GM13976 (cell line): ENCODE data around the gene IFT80.
"Not testable (repeated sequence)": the region's sequence is repeated elsewhere in the genome, so short reads cannot be mapped to it uniquely, and the experiment has no call there.

ENCODE experiments used
- DNase-seq: peaks from one replicate; pipeline ENCODE4 v3.0.0; 2012; ENCODE audit warnings: low spot score
- CTCF ChIP-seq: IDR thresholded peaks from 2 replicates; pipeline ENCODE4 v1.5.1; 2012; ENCODE audit warnings: borderline replicate concordance, mild to moderate bottlenecking; ENCODE audit not compliant: insufficient read depth; ENCODE audit errors: extremely low read depth, missing control alignments, control extremely low read depth
- in situ Hi-C: fragments of 300-500 bp; cut with MboI; formaldehyde crosslinking; loops from one replicate; pipeline ENCODE4 v1.12.0; 2022; ENCODE audit warnings: low sequenced_read_pairs, mixed read lengths, inconsistent platforms; ENCODE audit not compliant: unreplicated experiment

The IFT80 gene

DNA sequence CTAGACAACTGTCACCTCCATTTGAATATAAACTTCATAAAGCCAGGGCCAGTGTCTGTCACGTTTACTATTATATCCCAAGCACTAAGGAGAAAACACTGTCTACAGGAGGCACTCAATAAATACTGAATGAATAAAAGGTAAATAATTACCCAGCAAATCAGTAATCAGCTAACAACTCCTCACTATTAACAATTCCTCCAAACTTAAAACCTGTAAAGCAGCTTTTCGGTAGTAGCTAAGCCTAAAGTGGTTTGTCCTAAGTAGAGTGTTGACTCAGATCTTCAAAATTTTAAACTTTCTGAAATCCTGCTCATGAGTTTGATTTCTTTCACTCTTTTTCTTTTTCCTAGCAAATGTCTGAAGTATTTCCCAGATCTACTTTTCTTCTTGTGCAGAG lies 133.9 kb downstream of the IFT80 start:
- DNase-seq = no peak
- in situ Hi-C loops = no loop called here
- TF ChIP-seq CTCF = no peak

GRCh38 chr3:160260587-160261270 lies 138.3 kb downstream of the IFT80 start:
- DNase-seq = no peak
- TF ChIP-seq CTCF = no peak
- in situ Hi-C loops = no loop called here

DNA sequence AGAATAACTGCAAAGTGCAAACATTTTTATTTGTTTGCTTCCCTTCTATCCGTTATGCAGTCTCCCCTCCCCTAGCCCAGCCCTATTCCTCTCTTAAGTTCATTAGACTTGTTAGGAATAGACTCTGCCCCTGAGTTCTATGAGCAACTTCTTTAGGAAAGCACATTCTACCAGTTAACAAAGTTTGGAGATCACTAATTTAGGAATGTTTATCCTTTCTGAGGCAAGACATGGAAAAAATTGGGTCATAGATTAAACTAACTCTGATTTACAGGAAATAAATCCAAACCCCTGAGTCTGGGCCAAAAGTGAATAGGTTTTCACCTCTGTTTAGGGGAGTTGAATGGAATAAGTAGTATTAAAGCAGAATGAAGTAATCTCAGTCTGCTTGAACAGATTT lies 139.4 kb downstream of the IFT80 start:
- TF ChIP-seq CTCF = no peak
- in situ Hi-C loops = no loop called here
- DNase-seq = no peak

GRCh38 chr3:160257606-160258005 lies 141.4 kb downstream of the IFT80 start:
- in situ Hi-C loops = no loop called here
- DNase-seq = no peak
- no peak for TF ChIP-seq CTCF

DNA sequence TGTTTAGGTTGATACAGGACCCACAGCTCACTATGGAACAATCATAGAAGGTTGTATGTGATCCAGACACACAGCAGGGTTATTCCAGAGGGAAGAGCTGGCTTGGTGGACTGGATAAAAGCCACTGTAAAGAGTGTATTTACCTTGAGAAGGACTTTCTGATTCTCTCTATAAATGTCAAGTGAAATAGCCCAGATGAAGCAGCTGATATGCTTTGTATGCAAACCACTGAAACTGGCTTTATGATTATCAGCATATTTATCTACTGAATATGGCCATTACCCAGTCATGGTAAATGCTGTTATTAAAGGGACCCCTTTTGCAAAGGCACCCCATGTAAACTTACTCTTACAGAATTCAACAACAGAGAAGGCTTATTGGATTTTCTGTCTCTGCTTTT lies 145.7 kb downstream of the IFT80 start:
- no peak for DNase-seq
- TF ChIP-seq CTCF = no peak
- in situ Hi-C loops = no loop called here

GRCh38 chr3:160247766-160248165 lies 151.3 kb downstream of the IFT80 start:
- in situ Hi-C loops = no loop called here
- DNase-seq = no peak
- no peak for TF ChIP-seq CTCF

DNA sequence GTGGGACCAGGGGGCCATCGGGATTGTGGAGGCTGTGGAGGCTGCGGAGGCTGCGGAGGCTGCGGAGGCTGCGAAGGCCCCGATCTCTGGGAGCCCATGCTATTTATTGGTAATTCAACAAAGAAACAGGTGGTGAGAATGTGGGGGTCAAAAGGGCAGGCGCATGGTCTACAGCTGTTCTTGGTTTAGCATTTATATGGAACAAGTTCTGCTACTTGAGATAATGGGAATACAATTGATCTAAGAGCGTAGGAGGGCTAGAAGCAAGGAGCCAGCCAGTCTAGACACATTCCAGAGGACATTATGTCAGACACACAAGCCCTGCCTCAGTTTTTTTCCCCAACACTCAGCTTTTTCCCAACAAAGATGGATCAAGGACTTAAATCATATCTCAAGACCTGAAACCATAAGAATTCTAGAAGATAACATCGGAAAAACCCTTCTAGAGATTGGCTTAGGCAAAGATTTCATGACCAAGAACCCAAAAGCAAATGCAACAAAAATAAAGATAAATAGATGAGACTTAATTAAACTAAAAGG lies 153.7 kb downstream of the IFT80 start:
- no peak for TF ChIP-seq CTCF
- in situ Hi-C loops = no loop called here
- DNase-seq = no peak

- DNase-seq = not testable (repeated sequence)
These were observed 158.3 kb downstream of the IFT80 start for GRCh38 chr3:160240719-160241118.

More at GRCh38 chr3:160240719-160241118, 158.3 kb downstream of the IFT80 start:
- in situ Hi-C loops = not testable (repeated sequence)
